Omental fat pad (tissue), 4 donors: Measurements from ENCODE around the gene GSTM2. TPM values are rescaled to one million over a fixed set of nuclear protein-coding genes. Genes with fewer than 3 reads are reported as not detected.

Source experiments
- ATAC-seq: fragments of 150-250 bp; one replicate; pipeline ENCODE4 v1.9.1; 2016; ENCODE audit warnings: mild to moderate bottlenecking, moderate library complexity; ENCODE audit not compliant: low FRiP score
- DNase-seq: peaks from one replicate; pipeline ENCODE4 v3.0.0-alpha.2; 2019; ENCODE audit warnings: low spot score
- CTCF ChIP-seq, 3 donors: fragments of 450-650 bp; IDR thresholded peaks; one replicate each; pipeline ENCODE4 v1.5.1; 2016 to 2017; ENCODE audit warnings: antibody characterized with exemption in 3 of 3, mild to moderate bottlenecking in 3 of 3, moderate library complexity in 2 of 3
- total RNA-seq, 4 donors: library from RNA; depleted of rRNA; stranded (reverse); fragments of >200 nt; gene quantifications; one replicate each; pipeline ENCODE4 v1.1.0, GENCODE V29; 2016

The GSTM2 gene
- total RNA-seq, 4 donors from 2014 or later = 35.3 to 74.7 (median 52.2) TPM

GRCh38 chr1:109721042-109721441 lies 53.2 kb downstream of the GSTM2 start:
- TF ChIP-seq CTCF (IDR thresholded peaks at IDR 0.05) = no peak
- no peak for ATAC-seq
- no peak for DNase-seq

DNA sequence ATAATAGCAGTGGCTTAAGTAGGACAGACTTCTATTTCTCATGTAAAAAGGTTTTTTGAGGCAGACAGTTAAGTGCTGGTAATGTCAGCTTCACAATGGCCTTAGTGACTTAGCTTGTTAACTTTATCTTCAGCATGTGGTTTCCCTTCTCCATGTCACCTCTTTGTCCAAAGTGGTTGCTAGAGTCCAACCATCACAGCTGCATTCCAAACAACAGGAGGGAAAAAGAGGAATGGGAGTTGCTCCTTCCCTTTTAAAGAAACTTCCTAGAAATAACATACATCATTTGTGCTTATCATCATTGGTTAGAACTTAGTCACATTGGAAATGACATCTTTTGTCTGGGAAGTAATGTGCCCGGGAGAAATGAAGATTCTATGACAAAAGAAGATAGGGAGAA lies 54.1 kb downstream of the GSTM2 start:
- no peak for TF ChIP-seq CTCF (IDR thresholded peaks at IDR 0.05)
- ATAC-seq = no peak

DNA sequence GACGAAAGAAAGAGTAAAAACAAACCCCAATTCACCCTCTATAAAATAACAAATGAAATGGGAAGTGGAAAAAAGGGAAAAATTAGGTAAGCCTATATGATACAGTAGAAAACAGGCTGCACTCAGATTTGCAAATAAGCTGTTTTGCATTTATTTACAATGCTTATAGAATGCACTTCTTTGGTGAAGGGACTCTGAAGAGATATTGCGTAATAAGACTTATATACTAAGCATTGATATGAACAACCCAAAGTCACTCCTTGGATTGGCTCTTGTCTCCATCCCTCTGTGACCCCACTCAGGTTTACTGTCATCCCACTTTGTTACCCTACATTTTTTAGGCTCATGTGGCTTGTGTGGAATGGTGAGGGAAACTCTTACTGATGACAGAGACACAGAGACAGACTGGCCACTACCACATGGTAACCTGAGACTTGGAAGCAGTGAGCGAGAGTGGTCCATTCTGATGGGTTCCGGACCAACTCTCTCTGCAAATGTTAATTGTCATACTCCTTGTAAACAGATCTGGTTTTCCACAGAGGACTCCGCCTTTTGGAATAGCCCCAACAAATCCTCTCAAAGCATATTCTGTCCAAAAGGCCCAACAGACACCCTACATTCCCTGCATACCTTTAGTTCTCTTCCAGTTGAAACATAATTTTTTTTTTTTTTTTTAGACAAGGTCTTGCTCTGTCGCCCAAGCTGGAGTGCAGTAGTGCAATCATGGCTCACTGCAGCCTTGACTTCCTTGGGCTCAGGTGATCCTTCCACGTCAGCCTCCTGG lies 55.2 kb downstream of the GSTM2 start:
- TF ChIP-seq CTCF (IDR thresholded peaks at IDR 0.05) = no peak
- DNase-seq = no peak

More for the DNA sequence above, 54.1 kb downstream of the GSTM2 start:
- no peak for DNase-seq

More for the DNA sequence above, 55.2 kb downstream of the GSTM2 start:
- no peak for ATAC-seq

Other genes with a start within 250 kb of the GSTM2 start
- 10 to 100 TPM; 21.0 to 36.9 (median 29.7) TPM for gene PSMA5, start 241.6 kb upstream of the GSTM2 start, total RNA-seq
- 1 to 10 TPM; 1.7 to 3.7 (median 2.2) TPM for gene SYPL2, start 201.5 kb upstream of the GSTM2 start, total RNA-seq
- 1 to 10 TPM; 3.5 to 5.3 (median 4.7) TPM for gene ATXN7L2, start 184.2 kb upstream of the GSTM2 start, total RNA-seq
- 10 to 100 TPM in 1 of 4 donors, 1 to 10 TPM in 3; 6.1 to 12.0 (median 8.4) TPM for gene CYB561D1, start 174.0 kb upstream of the GSTM2 start, total RNA-seq
- 10 to 100 TPM in 1 of 4 donors, 1 to 10 TPM in 3; 2.4 to 10.6 (median 5.9) TPM for gene AMIGO1, start 158.3 kb upstream of the GSTM2 start, total RNA-seq
- not detected for gene GPR61, start 128.2 kb upstream of the GSTM2 start, total RNA-seq
- gene GNAI3, start 119.4 kb upstream of the GSTM2 start, total RNA-seq = 1 to 10 TPM; 7.4 to 9.8 (median 8.3) TPM
- gene GNAT2, start 48.4 kb upstream of the GSTM2 start, total RNA-seq = not detected
- gene AMPD2, start 48.2 kb upstream of the GSTM2 start, total RNA-seq = 10 to 100 TPM; 33.8 to 88.1 (median 68.6) TPM
- 10 to 100 TPM; 14.7 to 29.8 (median 20.8) TPM for gene GSTM4, start 12.0 kb upstream of the GSTM2 start, total RNA-seq
- 10 to 100 TPM in 1 of 4 donors, not detected in 3; 19.3 TPM for gene GSTM1, start 19.8 kb downstream of the GSTM2 start, total RNA-seq
- gene GSTM5, start 44.2 kb downstream of the GSTM2 start, total RNA-seq = 1 to 10 TPM; 4.2 to 6.6 (median 4.9) TPM
- gene GSTM3, start 73.0 kb downstream of the GSTM2 start, total RNA-seq = 100 to 1,000 TPM in 1 of 4 donors, 10 to 100 TPM in 3; 34.4 to 223 (median 62.8) TPM
- gene EPS8L3, start 95.9 kb downstream of the GSTM2 start, total RNA-seq = not detected
- 100 to 1,000 TPM; 103 to 158 (median 118) TPM for gene CSF1, start 242.8 kb downstream of the GSTM2 start, total RNA-seq